ENCODE data around the gene ZNF853.

Gene ZNF853

DNA sequence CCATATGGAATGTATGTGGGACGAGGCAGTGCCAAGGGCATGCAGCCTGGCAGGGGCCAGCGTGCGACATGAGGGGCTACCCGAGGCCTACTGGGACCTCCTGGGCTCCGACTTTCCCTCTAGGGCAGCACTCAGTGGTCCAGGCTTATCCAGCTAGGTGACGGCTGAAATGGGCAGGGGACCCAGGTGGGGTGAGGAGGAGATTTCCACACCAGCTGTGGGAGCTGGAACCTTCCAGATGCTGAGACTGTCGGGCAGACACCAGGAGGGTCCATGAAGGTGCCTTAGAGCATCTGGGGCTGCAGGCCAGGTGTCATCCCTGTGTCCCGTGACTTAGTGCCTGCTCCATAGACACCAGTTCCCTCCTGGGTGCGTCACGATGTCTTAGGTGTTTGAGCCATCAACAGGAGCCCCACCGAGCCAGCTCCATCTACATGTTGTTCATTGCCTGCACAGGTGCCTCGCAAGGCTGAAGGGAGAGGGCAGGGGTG is 35.2 kb downstream of the ZNF853 start:
- TF ChIP-seq GATA3 (IDR thresholded peaks at IDR 0.05; ENCODE audit: low read depth, low read length) (no peak), GATA2 (IDR thresholded peaks at IDR 0.05; ENCODE audit: low read depth, low read length) (no peak)

DNA sequence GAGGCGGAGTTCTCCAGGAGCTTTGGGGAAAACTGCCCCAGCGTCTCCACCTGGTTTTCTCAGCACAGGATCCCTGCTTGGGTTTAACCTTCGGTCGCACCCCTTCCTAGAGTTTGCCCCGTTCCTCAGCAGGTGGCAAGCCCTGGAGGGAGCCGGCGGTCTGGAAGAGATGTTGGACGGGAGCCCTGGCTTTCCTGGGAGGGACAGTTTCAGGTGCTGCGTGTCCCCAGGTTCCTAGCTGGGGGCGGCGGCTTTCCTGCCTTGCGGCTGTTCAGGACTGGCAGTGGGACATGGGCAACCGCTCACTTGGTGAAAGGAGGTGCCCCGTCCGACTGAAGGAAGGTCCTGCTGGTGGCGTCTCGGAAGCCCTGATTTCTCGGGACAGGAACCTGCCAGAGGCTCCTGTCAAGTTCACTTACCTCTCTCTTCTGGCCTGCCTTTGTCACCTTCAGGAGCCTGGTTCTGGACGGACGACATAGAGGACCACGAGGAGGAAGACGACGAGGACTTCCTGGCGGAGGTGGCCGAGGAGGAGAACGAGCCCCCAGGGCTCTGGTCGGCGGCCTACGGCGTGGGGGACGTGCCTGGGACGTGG is 36.5 kb downstream of the ZNF853 start:
- TF ChIP-seq GATA2 (IDR thresholded peaks at IDR 0.05; ENCODE audit: low read depth, low read length) (no peak), GATA3 (IDR thresholded peaks at IDR 0.05; ENCODE audit: low read depth, low read length) (no peak)

DNA sequence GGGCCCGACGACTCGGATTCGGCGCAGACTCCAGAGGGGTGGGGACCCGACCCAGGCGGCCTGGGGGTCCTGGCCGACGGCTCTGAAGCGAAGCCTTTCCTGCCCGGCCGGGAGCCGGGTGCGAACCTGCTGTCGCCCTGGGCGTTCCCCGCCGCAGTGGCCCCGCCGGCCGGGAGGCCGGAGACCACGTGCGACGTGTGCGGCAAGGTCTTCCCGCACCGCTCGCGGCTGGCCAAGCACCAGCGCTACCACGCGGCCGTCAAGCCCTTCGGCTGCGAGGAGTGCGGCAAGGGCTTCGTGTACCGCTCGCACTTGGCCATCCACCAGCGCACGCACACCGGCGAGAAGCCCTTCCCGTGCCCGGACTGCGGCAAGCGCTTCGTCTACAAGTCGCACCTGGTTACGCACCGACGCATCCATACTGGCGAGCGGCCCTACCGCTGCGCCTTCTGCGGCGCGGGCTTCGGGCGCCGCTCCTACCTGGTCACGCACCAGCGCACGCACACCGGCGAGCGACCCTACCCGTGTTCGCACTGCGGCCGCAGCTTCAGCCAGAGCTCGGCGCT is 37.1 kb downstream of the ZNF853 start:
- TF ChIP-seq GATA2 (IDR thresholded peaks at IDR 0.05; ENCODE audit: low read depth, low read length) (no peak), GATA3 (IDR thresholded peaks at IDR 0.05; ENCODE audit: low read depth, low read length) (no peak)

DNA sequence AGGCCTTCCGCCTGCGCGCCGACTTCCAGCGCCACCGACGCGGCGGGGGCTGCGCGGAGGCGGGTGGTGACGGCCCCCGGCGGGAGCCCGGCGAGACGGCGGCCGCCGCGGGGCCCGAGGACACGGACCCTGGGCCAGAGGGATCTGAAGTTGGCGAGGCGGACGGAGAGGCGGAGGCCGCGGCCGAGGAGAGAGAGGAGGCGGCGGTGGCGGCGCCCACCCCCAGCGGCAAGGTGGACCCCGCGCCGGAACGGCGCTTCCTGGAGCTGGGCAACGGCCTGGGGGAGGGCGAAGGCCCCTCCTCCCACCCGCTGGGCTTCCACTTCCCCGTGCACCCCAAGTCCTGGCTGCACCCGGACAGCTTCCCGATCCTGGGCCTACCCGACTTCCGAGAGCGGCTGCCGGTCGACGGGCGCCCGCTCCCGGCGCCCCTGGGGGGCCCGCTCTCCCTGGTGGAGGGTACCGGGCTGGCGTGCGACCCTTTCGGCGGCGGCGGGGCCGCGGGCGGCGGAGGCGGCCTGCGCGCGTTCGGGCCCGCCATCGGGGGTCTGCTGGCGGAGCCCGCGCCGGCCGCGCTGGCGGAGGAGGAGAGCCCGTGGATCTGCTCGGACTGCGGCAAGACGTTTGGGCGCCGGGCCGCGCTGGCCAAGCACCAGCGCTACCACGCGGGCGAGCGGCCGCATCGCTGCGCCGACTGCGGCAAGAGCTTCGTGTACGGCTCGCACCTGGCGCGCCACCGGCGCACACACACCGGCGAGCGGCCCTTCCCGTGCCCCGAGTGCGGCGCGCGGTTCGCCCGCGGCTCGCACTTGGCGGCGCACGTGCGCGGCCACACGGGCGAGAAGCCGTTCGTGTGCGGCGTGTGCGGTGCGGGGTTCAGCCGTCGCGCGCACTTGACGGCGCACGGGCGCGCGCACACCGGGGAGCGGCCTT is 37.9 kb downstream of the ZNF853 start:
- TF ChIP-seq GATA3 (IDR thresholded peaks at IDR 0.05; ENCODE audit: low read depth, low read length), result no peak
- no peak for TF ChIP-seq GATA2 (IDR thresholded peaks at IDR 0.05; ENCODE audit: low read depth, low read length)

DNA sequence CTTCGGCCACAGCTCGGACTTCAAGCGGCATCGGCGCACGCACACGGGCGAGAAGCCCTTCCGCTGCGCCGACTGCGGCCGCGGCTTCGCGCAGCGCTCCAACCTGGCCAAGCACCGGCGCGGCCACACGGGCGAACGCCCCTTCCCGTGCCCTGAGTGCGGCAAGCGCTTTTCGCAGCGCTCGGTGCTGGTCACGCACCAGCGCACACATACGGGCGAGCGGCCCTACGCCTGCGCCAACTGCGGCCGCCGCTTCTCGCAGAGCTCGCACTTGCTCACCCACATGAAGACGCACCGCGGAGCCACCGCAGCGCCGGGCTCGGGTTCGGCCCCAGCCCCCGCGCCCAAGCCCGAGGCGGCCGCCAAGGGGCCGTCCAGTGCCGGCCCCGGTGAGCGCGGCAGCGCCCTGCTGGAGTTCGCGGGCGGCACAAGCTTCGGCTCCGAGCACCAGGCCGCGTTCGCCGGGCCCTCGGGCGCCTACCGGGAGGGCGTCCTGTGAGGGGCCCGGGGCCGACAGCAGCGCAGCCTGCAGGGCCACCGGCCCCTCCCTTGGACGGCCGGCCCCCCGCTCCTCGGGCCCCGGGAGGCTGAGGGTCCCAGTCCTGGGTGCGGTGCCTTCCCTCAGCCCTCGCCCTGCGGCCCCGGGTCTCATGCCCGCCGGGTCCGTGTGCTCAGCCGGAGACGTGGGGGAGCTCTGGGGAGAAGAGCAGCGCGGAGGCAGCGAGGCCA is 38.9 kb downstream of the ZNF853 start:
- TF ChIP-seq GATA3 (IDR thresholded peaks at IDR 0.05; ENCODE audit: low read depth, low read length) (no peak), GATA2 (IDR thresholded peaks at IDR 0.05; ENCODE audit: low read depth, low read length) (no peak)

DNA sequence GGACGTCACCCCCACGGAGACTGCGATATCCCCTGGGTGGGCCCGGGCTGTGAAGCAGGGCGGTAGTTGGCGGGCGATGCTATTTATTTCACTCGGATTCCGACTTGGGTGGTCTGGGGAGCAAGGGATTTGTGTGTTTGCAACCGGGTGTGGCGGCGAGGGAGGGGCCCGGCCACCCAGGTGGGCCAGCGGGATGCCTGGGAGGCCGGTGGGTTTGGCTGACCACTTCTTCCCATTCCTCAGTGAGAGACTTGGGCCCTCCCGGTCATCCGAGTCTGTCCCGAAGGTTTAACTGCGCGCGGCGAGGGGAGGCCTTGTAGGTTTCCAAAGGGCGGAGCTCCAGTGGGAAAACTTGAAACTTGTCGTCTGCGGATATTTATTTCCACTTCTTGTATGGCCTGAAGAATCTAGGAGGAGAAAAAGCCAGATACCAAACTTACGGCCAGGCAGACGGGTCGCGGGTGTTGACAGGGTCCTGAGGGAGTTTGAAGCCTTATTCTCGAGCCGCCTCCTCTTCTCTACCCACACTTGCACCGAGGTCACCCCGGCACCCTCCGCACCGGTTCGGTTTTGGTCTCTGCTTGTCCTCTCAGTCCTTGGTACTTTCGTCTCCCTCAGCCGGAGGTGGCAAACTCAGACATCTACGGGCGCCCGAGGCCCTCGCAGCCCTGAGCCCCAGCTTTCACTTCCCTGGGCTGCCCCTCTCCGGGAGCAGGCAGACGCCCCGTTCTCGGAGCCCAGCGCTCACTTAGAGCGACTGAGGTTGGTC is 39.6 kb downstream of the ZNF853 start:
- TF ChIP-seq GATA3 (IDR thresholded peaks at IDR 0.05; ENCODE audit: low read depth, low read length) (no peak), GATA2 (IDR thresholded peaks at IDR 0.05; ENCODE audit: low read depth, low read length) (no peak)

DNA sequence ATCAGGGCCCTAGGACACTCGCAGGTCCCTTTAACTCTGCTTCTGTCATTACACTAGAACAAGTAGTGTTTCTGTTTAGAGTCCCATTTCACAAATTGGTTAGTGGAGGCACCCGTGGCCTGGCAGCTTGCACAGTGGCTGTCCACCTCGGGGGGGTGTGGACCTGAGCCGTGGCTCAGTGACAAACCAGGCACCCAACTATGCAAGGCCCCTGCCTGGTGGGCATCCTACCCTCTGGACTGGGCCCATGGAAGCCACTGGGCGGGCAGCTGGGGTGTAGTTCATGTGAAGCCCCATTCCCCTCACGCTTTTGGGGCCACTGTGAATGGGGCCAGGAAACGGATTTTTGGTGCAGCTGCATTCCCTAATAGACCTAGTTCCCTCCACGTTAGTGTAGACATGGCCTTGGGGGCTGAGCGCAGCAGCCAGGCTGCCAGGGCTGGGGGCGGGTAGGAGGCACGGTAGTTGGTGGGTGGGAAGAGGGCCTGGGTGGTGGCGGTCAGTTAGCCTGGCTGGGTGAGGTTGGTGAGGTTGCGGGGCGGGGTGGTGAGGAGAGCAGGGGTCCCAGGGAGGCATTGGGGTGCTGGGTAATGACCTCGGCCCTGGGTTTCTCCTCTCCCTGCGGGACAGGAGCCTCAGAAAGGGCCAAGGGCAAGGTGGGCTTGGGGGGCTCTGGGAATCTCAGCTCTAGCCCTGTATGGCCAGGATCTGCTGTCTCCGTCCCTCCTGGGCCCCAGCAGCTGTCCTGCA is 40.4 kb downstream of the ZNF853 start:
- TF ChIP-seq GATA2 (IDR thresholded peaks at IDR 0.05; ENCODE audit: low read depth, low read length) (no peak), GATA3 (IDR thresholded peaks at IDR 0.05; ENCODE audit: low read depth, low read length) (no peak)

DNA sequence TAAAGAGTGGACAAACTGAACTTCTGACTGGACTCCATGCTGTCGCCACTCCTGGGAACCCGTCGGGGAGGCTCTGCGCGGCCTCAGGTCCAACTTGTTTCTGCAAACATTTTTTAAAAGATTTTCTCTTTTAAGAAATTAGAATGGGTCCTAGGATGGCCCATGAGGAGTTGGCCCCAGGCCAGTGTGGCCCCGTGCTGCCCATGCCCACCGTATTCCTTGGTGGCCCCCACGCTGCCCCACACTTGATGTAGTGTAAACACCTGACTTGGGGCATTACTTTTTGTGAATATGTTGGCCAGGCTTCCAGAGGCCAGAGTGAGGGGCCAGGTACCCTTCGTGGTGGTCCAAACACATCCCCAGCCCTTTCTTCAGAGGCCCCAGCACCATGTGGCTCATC is 41.0 kb downstream of the ZNF853 start:
- no peak for TF ChIP-seq GATA2 (IDR thresholded peaks at IDR 0.05; ENCODE audit: low read depth, low read length)
- TF ChIP-seq GATA3 (IDR thresholded peaks at IDR 0.05; ENCODE audit: low read depth, low read length), result no peak

DNA sequence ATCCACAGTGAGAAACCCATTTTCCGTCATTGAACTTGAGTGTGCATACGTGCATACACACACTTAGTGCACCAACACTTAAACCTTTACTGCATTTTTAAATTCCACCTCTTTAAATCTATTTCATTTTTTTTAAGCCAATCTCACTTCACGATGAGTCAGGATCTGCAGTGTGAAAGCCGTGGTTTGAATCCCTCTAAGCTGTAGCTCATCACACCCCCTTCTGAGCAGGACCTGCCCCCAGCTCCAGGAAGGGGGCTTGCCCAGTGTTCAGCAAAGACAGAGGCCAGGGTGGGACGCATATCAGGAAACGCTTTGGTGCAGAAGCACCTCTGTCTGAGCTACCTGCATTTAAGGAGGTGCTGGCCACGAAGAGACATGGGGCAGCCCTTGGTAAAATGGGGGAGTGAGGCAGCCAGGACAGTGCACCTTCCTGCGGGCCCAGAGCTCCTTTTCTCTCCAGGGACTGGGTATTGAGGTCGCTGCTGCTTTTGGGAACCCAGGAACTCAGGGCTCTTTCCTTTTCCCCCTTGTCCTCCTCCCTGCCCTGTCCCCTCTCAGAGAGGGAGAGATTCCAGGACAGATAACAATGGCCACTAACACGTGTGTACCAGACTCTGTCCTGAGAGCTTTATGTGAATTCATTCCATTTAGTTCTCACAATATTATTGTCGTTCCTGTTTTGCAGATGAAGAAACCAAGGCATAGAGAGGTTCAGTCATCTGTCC is 43.4 kb downstream of the ZNF853 start:
- TF ChIP-seq GATA3 (IDR thresholded peaks at IDR 0.05; ENCODE audit: low read depth, low read length) (no peak; the same call in 1 of the 2 replicates), GATA2 (IDR thresholded peaks at IDR 0.05; ENCODE audit: low read depth, low read length) (peak; percentile 98)
